ENCODE measurements around the gene CDK2.

- TF ChIP-seq CTCF (conservative IDR thresholded peaks at IDR 0.05) (no peak), ZFX (IDR thresholded peaks at IDR 0.05) (no peak)
These were observed 12.4 kb downstream of the CDK2 start for GRCh38 chr12:55979069-55979468.

Data from C4-2B (cell line).